Measurements from ENCODE around the gene ALDH16A1. TPM values are rescaled to one million over a fixed set of nuclear protein-coding genes. Genes with fewer than 3 reads are reported as not detected.

ALDH16A1 gene
- total RNA-seq, 2 experiments from 2014 or later, result 43.7 to 44.2 TPM

DNA sequence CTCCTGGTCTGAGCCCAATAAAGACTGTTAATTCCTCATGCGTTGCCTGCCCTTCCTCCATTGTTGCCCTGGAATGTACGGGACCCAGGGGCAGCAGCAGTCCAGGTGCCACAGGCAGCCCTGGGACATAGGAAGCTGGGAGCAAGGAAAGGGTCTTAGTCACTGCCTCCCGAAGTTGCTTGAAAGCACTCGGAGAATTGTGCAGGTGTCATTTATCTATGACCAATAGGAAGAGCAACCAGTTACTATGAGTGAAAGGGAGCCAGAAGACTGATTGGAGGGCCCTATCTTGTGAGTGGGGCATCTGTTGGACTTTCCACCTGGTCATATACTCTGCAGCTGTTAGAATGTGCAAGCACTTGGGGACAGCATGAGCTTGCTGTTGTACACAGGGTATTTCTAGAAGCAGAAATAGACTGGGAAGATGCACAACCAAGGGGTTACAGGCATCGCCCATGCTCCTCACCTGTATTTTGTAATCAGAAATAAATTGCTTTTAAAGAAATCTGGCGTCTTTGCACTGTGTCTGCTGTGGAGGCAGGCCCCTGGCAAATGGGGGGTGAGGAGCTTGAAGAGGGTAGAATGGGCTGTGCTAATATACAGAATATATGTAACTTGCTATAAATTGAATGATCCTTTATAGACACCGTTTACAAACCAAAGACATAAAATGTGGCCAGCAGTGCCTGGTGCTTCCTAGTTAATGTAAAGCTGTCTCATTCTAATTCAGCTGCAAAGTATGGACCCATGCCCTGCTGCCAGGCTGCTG is 39.0 kb downstream of the ALDH16A1 start:
- Mint-ChIP-seq H3K9me3 (no peaks in the 10 kb centered on the region), H3K4me3 (peak overlapping the region; percentile 16), H3K27me3 (peaks cover 3% of the 10 kb centered on the region), H3K27ac (peak overlapping the region; percentile 84), H3K4me1 (ENCODE audit: low read depth) (peaks cover 33% of the 10 kb centered on the region), H3K36me3 (peaks cover 69% of the 10 kb centered on the region)
- DNase-seq, result no peak
- intact Hi-C loops (cut with micrococcal nuclease), result no loop called here
- CTCF ChIA-PET, result interaction anchor here (1.0 to 1.3 kb wide), 2 partner anchors 16 to 77 kb away, joined by 3 to 7 read pairs; no protein-coding TSS in a partner anchor
- POLR2A ChIA-PET, result interaction anchor here (0.6 to 1.8 kb wide), 6 partner anchors 11 to 71 kb away, joined by 3 to 5 read pairs (median 4); partner anchors contain the start of gene PIH1D1

DNA sequence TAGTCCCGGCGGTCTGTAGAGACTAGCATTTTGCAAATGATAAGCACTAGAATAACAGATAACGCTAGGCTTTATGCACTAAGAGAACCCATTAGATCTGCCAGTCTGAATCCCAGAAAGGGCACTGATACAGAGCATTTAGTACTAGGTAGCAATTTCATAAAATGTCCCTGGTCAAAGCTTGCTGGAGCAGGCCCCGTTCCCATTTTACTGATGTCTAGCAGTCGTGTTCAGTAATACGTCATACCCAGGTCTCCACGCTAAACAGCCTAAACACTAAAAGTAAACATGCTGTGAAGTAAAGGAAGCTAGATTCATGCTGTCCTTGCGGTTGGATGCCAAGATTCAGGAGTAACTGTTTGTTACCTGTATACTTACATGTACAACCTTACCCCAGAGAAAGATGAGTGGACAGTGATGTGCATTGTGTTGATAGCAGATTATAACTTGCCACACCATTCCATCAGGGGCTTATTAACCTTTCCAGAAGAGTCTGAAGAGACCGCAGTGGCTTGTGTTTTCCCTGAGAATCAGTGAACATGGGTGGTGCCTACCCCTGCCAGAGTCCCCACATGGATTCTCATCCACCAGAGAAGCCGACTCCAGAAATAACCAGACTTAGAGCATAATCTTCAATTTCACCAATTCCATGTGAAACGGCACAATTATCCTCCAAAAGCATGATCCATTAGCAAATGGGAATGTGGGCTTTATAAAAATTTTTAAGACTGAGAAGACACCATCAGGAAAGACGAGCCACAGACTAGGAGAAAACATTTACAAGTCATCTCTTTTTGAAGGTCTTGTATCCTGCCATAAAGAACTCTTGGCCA is 39.8 kb downstream of the ALDH16A1 start:
- peak overlapping the region; percentile 36 for H3K4me3 Mint-ChIP-seq
- no peaks in the 10 kb centered on the region for H3K9me3 Mint-ChIP-seq
- ChIA-PET CTCF (interaction anchor here (1.0 kb wide), 1 partner anchor 76 kb away, joined by 3 read pairs; no protein-coding TSS in a partner anchor), POLR2A (interaction anchor here (0.7 to 1.8 kb wide), 6 partner anchors 10 to 61 kb away, joined by 3 to 5 read pairs (median 4); partner anchors contain the start of gene PIH1D1)
- peak overlapping the region; percentile 84 for H3K27ac Mint-ChIP-seq
- peaks cover 69% of the 10 kb centered on the region for H3K36me3 Mint-ChIP-seq
- peaks cover 30% of the 10 kb centered on the region for H3K4me1 Mint-ChIP-seq (ENCODE audit: low read depth)
- H3K27me3 Mint-ChIP-seq, result no peaks in the 10 kb centered on the region
- DNase-seq, result no peak
- intact Hi-C loops (cut with micrococcal nuclease), result no loop called here

DNA sequence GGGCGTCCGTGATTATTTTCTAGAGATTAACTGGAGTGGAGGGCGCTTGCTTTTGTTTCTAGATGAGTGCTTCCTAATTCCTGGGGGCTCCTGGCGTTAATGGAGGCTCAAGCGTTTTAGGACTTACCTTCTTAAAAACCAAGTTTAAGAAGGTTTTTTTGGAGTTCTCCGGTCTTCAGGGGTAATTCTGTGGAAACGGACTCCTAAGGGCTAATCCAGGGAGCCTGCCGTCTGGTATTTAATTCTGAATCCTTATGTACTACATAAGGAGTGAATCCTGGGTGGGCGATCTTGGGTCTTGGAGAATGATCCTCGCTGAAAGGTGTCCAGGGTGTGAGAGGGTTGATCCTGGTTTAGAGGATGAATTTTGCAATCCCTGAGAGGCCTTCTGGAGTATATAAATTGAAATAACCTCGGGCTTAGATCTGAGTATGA is 43.6 kb downstream of the ALDH16A1 start:
- Mint-ChIP-seq H3K27me3 (no peaks in the 10 kb centered on the region), H3K4me1 (ENCODE audit: low read depth) (peaks cover 47% of the 10 kb centered on the region), H3K27ac (peak overlapping the region; percentile 97), H3K4me3 (peak overlapping the region; percentile 92), H3K9me3 (no peaks in the 10 kb centered on the region), H3K36me3 (peaks cover 60% of the 10 kb centered on the region)
- no peak for DNase-seq
- ChIA-PET CTCF (interaction anchor here (1.0 to 1.5 kb wide), 2 partner anchors 73 to 75 kb away, joined by 3 to 7 read pairs; no protein-coding TSS in a partner anchor), POLR2A (interaction anchor here (0.9 to 1.9 kb wide), 4 partner anchors 21 to 181 kb away, joined by 3 to 12 read pairs (median 4); partner anchors contain the start of gene PRMT1)
- intact Hi-C loops (cut with micrococcal nuclease), result loop anchor here (1.0 to 5.0 kb wide), 7 partner anchors 9 to 381 kb away; partner anchors contain the start of genes AKT1S1, ALDH16A1, FLT3LG and FUZ

DNA sequence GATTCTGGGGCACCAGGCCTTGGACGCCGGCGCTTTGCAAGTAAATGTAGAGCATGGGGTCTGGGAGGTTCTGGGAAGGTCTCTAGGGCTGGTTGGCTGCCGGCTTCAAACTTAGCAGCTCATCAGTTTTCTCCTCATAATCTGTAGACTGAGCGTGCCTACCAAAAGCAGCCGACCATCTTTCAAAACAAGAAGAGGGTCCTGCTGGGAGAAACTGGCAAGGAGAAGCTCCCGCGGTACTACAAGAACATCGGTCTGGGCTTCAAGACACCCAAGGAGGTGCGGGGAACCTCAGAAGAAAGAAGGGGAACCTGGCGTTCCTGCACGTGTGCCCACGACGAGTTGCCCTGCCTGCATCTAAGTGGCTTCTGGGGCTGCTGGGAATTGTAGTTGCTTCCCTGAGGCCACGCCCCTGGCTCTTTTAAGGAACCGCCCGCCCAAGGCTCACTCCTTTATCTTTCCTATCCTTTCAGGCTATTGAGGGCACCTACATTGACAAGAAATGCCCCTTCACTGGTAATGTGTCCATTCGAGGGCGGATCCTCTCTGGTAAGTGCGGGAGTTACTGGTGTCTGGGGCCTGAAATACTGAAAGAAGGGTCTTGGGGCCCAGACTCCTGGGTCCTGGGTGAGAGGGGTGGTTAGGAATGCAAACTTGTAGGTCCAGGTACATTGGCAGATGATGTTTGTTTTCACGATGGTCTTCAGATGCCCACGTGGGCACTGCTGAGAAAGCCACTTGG is 44.2 kb downstream of the ALDH16A1 start:
- peaks cover 53% of the 10 kb centered on the region for H3K36me3 Mint-ChIP-seq
- DNase-seq, result peak; percentile 83
- H3K27ac Mint-ChIP-seq, result peak overlapping the region; percentile 97
- no peaks in the 10 kb centered on the region for H3K27me3 Mint-ChIP-seq
- intact Hi-C loops (cut with micrococcal nuclease), result loop anchor here (2.0 to 5.0 kb wide), 3 partner anchors 180 to 380 kb away; partner anchors contain the start of genes AKT1S1, FUZ, PRMT1 and TBC1D17
- ChIA-PET POLR2A (interaction anchor here (0.6 to 1.9 kb wide), 2 partner anchors 61 to 180 kb away, joined by 3 to 12 read pairs; partner anchors contain the start of gene PRMT1), CTCF (interaction anchor here (1.0 to 1.4 kb wide), 2 partner anchors 10 to 75 kb away, joined by 3 read pairs; no protein-coding TSS in a partner anchor)
- peak overlapping the region; percentile 92 for H3K4me3 Mint-ChIP-seq
- H3K9me3 Mint-ChIP-seq, result no peaks in the 10 kb centered on the region
- H3K4me1 Mint-ChIP-seq (ENCODE audit: low read depth), result peaks cover 49% of the 10 kb centered on the region

DNA sequence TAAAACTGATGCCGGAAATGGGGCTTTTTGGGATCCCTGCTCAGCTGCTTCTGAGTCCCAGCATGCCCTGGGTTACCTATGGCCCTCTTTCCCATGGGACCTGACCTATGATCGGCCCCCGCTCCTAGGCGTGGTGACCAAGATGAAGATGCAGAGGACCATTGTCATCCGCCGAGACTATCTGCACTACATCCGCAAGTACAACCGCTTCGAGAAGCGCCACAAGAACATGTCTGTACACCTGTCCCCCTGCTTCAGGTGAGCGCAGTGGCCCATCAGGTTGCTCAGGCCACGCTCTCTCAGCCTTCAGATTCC is 44.7 kb downstream of the ALDH16A1 start:
- Mint-ChIP-seq H3K4me3 (peak overlapping the region; percentile 92), H3K36me3 (peaks cover 48% of the 10 kb centered on the region), H3K27me3 (no peaks in the 10 kb centered on the region), H3K4me1 (ENCODE audit: low read depth) (peaks cover 52% of the 10 kb centered on the region), H3K9me3 (no peaks in the 10 kb centered on the region), H3K27ac (peak overlapping the region; percentile 97)
- POLR2A ChIA-PET, result interaction anchor here (0.6 to 1.0 kb wide), 2 partner anchors 56 to 61 kb away, joined by 3 read pairs; no protein-coding TSS in a partner anchor
- intact Hi-C loops (cut with micrococcal nuclease), result loop anchor here (2.0 to 5.0 kb wide), 3 partner anchors 179 to 380 kb away; partner anchors contain the start of genes AKT1S1, FUZ, PRMT1 and TBC1D17
- DNase-seq, result peak; percentile 39
- CTCF ChIA-PET, result interaction anchor here (1.4 kb wide), 1 partner anchor 9 kb away, joined by 3 read pairs; no protein-coding TSS in a partner anchor

DNA sequence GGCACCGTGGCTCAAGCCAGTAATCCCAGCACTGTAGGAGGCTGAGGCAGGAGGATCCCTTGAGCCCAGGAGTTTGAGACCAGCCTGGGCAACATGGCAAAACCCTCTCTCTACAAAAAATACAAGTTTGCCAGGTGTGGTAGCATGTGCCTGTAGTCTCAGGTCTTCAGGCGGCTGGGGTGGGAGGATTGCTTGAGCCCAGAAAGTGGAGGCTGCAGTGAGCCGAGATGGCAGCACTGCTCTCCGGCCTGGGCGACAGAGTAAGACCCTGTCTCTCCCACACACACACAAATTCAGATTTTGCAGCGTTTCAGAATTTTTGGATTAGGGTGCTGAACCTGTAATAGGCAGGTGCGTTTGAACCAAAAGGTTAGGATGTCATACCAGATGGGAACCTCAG is 45.5 kb downstream of the ALDH16A1 start:
- intact Hi-C loops (cut with micrococcal nuclease), result loop anchor here (5.0 kb wide), 2 partner anchors 314 to 379 kb away; partner anchors contain the start of genes AKT1S1, FUZ and TBC1D17
- Mint-ChIP-seq H3K27me3 (no peaks in the 10 kb centered on the region), H3K4me1 (ENCODE audit: low read depth) (peaks cover 50% of the 10 kb centered on the region), H3K4me3 (peak overlapping the region; percentile 92), H3K9me3 (no peaks in the 10 kb centered on the region), H3K36me3 (peaks cover 44% of the 10 kb centered on the region), H3K27ac (peak overlapping the region; percentile 97)
- ChIA-PET POLR2A (interaction anchor here (1.0 to 2.0 kb wide), 4 partner anchors 29 to 81 kb away, joined by 3 to 9 read pairs (median 4); partner anchors contain the start of gene NOSIP), CTCF (interaction anchor here (1.3 to 2.2 kb wide), 4 partner anchors 8 to 179 kb away, joined by 3 to 22 read pairs (median 3); no protein-coding TSS in a partner anchor)
- no peak for DNase-seq

DNA sequence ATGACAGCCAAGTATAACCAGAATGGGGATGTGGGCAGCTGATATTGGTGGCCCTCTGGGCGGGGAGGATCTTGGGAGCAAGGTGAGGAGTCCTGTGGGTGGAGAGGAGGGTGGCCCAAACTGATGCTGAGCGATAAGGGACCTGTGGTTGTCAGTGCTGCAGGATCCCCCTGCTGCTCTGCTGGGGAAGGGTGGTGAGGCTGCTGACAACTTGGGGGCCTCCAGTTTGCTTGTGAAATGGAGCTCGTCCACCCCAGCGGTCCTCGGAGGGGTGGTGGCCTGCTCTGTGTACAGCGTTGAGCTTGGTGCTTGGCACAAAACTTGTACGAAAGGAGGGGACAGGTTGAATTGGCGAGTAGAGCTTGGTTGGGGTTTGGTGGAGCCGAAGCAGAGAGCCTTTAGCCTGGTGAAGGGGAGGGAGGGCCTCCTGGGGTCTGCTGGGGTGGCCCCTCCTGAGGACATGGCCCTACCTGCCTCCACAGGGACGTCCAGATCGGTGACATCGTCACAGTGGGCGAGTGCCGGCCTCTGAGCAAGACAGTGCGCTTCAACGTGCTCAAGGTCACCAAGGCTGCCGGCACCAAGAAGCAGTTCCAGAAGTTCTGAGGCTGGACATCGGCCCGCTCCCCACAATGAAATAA is 46.1 kb downstream of the ALDH16A1 start:
- no peaks in the 10 kb centered on the region for H3K9me3 Mint-ChIP-seq
- peaks cover 49% of the 10 kb centered on the region for H3K4me1 Mint-ChIP-seq (ENCODE audit: low read depth)
- no peaks in the 10 kb centered on the region for H3K27me3 Mint-ChIP-seq
- peak overlapping the region; percentile 97 for H3K27ac Mint-ChIP-seq
- peak overlapping the region; percentile 92 for H3K4me3 Mint-ChIP-seq
- POLR2A ChIA-PET, result interaction anchor here (0.6 to 2.0 kb wide), 6 partner anchors 30 to 81 kb away, joined by 3 to 9 read pairs (median 4); partner anchors contain the start of gene NOSIP
- peaks cover 44% of the 10 kb centered on the region for H3K36me3 Mint-ChIP-seq
- CTCF ChIA-PET, result interaction anchor here (1.3 to 2.2 kb wide), 3 partner anchors 10 to 179 kb away, joined by 3 to 22 read pairs (median 3); no protein-coding TSS in a partner anchor
- DNase-seq, result peak; percentile 60
- intact Hi-C loops (cut with micrococcal nuclease), result loop anchor here (5.0 kb wide), 2 partner anchors 313 to 378 kb away; partner anchors contain the start of genes AKT1S1, FUZ and TBC1D17

DNA sequence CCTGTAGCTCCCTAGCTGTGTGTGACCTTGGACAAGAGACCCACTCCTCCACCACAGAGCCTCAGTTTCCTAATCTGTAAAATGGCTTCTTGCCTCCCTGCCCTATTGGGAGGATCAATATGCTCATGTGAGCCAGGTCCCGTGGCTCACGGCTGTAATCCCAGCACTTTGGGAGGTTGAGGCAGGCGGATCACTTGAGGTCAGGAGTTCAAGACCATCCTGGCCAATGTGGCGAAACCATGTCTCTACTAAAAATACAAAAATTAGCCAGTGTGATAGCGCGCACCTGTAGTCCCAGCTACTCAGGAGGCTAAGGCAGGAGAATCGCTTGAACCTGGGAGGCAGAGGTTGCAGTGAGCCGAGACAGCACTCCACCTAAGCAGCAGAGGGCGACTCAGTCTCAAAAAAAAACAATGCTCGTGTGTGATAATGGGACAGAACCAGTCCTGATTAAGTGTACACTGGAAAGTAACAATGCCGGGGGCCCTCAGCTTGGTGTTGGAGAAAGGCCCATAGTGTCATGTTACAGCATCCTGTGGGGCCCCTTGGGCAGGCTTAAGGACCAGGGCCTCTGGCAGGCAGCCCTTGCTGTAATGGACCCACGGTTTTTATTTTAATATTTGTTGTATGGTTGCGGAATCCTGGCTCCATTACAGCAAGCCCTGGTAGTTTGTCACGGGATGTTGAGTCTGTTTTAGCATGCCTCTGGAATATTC is 50.0 kb downstream of the ALDH16A1 start:
- intact Hi-C loops (cut with micrococcal nuclease), result loop anchor here (1.0 kb wide), 1 partner anchor 44 kb away; no protein-coding TSS in a partner anchor
- CTCF ChIA-PET, result interaction anchor here (0.6 to 10.8 kb wide), 17 partner anchors 8 to 180 kb away, joined by 3 to 216 read pairs (median 6); partner anchors contain the start of gene RCN3
- peaks cover 45% of the 10 kb centered on the region for H3K4me1 Mint-ChIP-seq (ENCODE audit: low read depth)
- peaks cover 25% of the 10 kb centered on the region for H3K36me3 Mint-ChIP-seq
- no peak overlapping the region for H3K4me3 Mint-ChIP-seq
- DNase-seq, result peak; percentile 64
- no peaks in the 10 kb centered on the region for H3K9me3 Mint-ChIP-seq
- peak overlapping the region; percentile 51 for H3K27ac Mint-ChIP-seq
- POLR2A ChIA-PET, result interaction anchor here (0.6 to 1.1 kb wide), 2 partner anchors 10 to 30 kb away, joined by 3 to 4 read pairs; no protein-coding TSS in a partner anchor
- H3K27me3 Mint-ChIP-seq, result no peaks in the 10 kb centered on the region

DNA sequence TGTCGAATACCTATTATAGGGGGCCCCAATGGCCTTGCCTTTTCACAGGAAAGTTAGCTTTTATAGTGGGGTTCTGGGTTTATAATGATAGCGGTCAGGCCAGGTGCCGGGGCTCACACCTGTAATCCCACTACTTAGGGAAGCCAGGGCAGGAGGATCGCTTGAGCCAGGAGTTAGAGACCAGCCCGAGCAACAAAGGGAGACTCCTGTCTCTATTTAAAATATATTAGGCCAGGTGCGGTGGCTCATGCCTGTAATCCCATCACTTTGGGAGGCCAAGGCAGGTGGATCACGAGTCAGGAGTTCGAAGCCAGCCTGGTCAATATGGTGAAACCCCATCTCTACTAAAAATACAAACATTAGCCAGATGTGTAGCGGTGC is 50.5 kb downstream of the ALDH16A1 start:
- H3K27me3 Mint-ChIP-seq, result no peaks in the 10 kb centered on the region
- no peak for DNase-seq
- intact Hi-C loops (cut with micrococcal nuclease), result loop anchor here (1.0 kb wide), 1 partner anchor 44 kb away; no protein-coding TSS in a partner anchor
- ChIA-PET POLR2A (interaction anchor here (0.6 to 1.1 kb wide), 2 partner anchors 11 to 31 kb away, joined by 3 to 4 read pairs; no protein-coding TSS in a partner anchor), CTCF (interaction anchor here (0.6 to 10.8 kb wide), 16 partner anchors 8 to 180 kb away, joined by 3 to 216 read pairs (median 6); partner anchors contain the start of gene RCN3)
- no peak overlapping the region for H3K4me3 Mint-ChIP-seq
- H3K27ac Mint-ChIP-seq, result no peak overlapping the region
- H3K4me1 Mint-ChIP-seq (ENCODE audit: low read depth), result peaks cover 41% of the 10 kb centered on the region
- peaks cover 20% of the 10 kb centered on the region for H3K36me3 Mint-ChIP-seq
- no peaks in the 10 kb centered on the region for H3K9me3 Mint-ChIP-seq

Measured in activated CD4-positive, alpha-beta memory T cell treated with anti-CD3 and anti-CD28 coated beads for 36 hours (primary cell).